ENCODE results near the gene CD2AP.

DNA sequence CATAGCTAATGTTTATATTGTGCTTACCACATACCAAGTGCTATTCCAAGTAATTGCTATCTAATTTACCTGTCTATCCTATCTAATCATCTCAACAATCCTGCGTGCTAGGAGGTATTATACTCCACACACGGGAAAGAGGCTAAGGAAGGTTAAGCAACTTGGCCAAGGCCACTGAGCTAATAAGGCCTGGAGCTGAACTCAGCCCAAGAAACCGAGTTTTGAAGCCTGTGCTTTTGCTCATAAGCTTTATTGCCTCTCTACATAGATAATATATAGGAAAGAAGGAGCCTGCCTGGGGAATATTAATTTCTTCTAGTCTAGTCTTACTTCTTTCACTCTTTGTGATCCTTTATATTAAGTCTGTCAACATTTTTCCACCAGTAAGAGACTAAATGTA, 153.0 kb downstream of the CD2AP start:
- TF ChIP-seq, protein P1, sequence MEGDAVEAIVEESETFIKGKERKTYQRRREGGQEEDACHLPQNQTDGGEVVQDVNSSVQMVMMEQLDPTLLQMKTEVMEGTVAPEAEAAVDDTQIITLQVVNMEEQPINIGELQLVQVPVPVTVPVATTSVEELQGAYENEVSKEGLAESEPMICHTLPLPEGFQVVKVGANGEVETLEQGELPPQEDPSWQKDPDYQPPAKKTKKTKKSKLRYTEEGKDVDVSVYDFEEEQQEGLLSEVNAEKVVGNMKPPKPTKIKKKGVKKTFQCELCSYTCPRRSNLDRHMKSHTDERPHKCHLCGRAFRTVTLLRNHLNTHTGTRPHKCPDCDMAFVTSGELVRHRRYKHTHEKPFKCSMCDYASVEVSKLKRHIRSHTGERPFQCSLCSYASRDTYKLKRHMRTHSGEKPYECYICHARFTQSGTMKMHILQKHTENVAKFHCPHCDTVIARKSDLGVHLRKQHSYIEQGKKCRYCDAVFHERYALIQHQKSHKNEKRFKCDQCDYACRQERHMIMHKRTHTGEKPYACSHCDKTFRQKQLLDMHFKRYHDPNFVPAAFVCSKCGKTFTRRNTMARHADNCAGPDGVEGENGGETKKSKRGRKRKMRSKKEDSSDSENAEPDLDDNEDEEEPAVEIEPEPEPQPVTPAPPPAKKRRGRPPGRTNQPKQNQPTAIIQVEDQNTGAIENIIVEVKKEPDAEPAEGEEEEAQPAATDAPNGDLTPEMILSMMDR (IDR thresholded peaks at IDR 0.05), result no peak
- TF ChIP-seq POLR2A (IDR thresholded peaks at IDR 0.05) (no peak), POLR2AphosphoS5 (IDR thresholded peaks at IDR 0.05) (no peak), EP300 (IDR thresholded peaks at IDR 0.05; ENCODE audit: low read depth) (no peak)

Measured in transverse colon (tissue), 4 donors.